ENCODE results near the gene CUL9.
"Not testable (repeated sequence)": the region's sequence is repeated elsewhere in the genome, so short reads cannot be mapped to it uniquely, and the experiment has no call there.

CUL9 gene

DNA sequence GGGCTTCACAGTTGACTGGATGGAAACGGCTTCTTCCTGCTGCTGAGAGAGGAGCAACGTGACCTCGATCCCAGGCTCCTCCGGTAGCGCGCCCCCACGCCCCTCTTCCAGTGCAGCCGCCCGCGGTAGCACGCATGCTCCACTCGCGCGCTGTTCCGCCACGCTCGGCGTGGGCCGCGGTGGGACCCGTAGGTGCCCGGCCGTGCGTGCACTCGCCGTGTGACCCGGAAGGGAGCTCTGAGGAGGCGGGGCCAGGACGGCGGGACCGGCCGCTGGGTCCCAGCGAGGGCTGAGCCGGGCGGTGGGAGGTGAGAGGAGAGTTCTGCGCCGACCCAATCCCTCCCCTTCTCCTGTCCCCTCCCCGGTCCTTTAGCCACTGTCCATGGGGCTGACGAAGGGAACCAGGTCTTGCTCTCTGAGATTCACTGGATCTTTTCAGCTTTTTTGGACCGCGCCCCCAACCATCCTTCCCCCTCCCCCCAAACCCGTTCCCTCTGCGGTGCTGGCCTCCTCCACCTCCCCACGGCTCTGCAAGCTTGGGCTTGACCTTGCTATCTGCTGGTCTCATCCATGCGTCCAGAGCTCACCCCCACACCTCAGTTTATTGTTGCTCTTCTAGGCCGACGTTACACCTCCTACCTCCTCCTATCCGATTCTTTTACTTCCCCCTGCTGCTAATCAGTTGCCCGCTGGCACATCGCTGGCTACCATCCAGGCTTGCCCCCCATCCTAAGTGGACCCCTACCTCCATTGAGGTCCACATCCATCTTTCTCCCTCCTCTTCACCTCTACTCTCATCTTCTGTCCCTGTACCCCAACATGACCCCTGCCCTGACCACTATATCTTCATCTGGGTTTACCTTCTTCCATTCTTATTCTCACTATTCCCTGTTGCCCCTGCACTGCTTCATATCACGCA, at the start of gene CUL9:
CUL9 (plus strand) TSS at position 255 of the 919 bp plus-strand sequence. CDS start 2,115 bp downstream, outside the sequence.
- no peaks in the 10 kb centered on the region for H3K27me3 Mint-ChIP-seq (ENCODE audit: low read depth)

DNA sequence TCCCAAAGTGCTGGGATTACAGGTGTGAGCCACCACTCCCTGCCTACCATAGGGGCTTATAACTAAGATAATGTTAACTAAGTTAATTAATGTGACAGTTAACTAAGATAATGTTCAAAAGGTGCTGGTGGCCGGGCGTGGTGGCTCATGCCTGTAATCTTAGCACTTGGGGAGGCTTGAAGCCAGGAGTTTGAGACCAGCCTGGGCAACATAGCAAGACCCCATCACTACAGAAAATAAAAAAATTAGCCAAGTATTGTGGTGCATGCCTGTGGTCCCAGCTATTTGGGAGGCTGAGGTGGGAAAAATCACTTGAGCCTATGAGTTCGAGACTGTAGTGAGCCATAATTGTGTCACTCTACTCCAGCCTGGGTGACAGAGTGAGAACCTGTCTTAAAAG, 43.7 kb upstream of the CUL9 start:
- Mint-ChIP-seq H3K27me3 (ENCODE audit: low read depth) (no peaks in the 10 kb centered on the region), H3K9me3 (no peaks in the 10 kb centered on the region), H3K36me3 (ENCODE audit: low read depth) (no peaks in the 10 kb centered on the region), H3K4me1 (ENCODE audit: low read depth) (peaks cover 6% of the 10 kb centered on the region), H3K4me3 (no peak overlapping the region), H3K27ac (no peak overlapping the region)
- DNase-seq (ENCODE audit: low spot score): no peak

More for the DNA sequence above, at the start of gene CUL9:
- peak; percentile 84 for DNase-seq (ENCODE audit: low spot score)
- Mint-ChIP-seq H3K36me3 (ENCODE audit: low read depth) (peaks cover 36% of the 10 kb centered on the region), H3K27ac (peak within 1 kb of the TSS; percentile 83), H3K4me3 (peak within 1 kb of the TSS; percentile 95), H3K4me1 (ENCODE audit: low read depth) (peaks cover 38% of the 10 kb centered on the region), H3K9me3 (no peaks in the 10 kb centered on the region)

DNA sequence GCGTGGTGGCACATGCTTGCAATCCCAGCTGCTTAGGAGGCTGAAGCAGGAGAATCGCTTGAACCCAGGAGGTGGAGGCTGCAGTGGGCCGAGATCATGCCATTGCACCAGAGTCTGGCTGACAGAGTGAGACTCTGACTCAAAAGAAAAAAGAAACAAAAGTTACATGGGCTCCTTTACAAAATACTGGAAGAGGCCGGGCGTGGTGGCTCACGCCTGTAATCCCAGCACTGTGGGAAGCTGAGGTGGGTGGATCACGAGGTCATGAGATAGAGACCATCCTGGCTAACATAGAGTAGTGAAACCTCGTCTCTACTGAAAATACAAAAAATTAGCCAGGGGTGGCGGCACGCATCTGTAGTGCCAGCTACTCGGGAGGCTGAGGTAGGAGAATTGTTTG, 42.0 kb upstream of the CUL9 start:
- H3K9me3 Mint-ChIP-seq; H3K36me3 Mint-ChIP-seq (ENCODE audit: low read depth); DNase-seq (ENCODE audit: low spot score); H3K4me1 Mint-ChIP-seq (ENCODE audit: low read depth); H3K4me3 Mint-ChIP-seq; H3K27ac Mint-ChIP-seq; H3K27me3 Mint-ChIP-seq (ENCODE audit: low read depth): not testable (repeated sequence)

DNA sequence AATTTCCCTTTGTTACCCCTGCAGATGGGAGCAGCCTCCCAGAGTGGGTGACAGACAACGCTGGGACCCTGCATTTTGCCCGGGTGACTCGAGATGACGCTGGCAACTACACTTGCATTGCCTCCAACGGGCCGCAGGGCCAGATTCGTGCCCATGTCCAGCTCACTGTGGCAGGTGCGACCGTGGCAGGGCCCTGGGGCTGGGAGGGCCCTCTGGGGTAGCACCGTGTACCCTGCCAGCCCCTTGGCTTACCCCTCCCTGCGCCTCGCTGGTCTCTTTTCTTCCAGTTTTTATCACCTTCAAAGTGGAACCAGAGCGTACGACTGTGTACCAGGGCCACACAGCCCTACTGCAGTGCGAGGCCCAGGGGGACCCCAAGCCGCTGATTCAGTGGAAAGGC, 40.4 kb upstream of the CUL9 start:
- no peak overlapping the region for H3K27ac Mint-ChIP-seq
- H3K9me3 Mint-ChIP-seq: no peaks in the 10 kb centered on the region
- H3K4me1 Mint-ChIP-seq (ENCODE audit: low read depth): peaks cover 6% of the 10 kb centered on the region
- no peak overlapping the region for H3K4me3 Mint-ChIP-seq
- no peaks in the 10 kb centered on the region for H3K36me3 Mint-ChIP-seq (ENCODE audit: low read depth)
- H3K27me3 Mint-ChIP-seq (ENCODE audit: low read depth): no peaks in the 10 kb centered on the region
- DNase-seq (ENCODE audit: low spot score): no peak

DNA sequence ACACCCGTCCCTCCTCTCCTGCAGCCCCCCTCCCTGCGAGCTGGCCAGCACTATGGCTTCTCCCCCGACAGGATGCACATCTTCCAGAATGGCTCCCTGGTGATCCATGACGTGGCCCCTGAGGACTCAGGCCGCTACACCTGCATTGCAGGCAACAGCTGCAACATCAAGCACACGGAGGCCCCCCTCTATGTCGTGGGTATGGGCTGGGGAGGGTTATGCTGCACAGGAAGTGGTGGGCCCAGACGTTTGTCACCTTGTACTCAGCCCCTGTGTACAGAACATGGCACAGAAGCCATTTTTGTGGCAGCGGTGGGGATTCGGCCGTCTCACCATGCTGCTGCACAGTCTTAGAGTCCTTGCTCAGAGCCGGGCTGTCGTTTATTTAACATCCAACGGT, 39.9 kb upstream of the CUL9 start:
- Mint-ChIP-seq H3K27ac (no peak overlapping the region), H3K27me3 (ENCODE audit: low read depth) (no peaks in the 10 kb centered on the region), H3K4me3 (no peak overlapping the region), H3K4me1 (ENCODE audit: low read depth) (peaks cover 6% of the 10 kb centered on the region), H3K9me3 (no peaks in the 10 kb centered on the region), H3K36me3 (ENCODE audit: low read depth) (no peaks in the 10 kb centered on the region)
- DNase-seq (ENCODE audit: low spot score): no peak

DNA sequence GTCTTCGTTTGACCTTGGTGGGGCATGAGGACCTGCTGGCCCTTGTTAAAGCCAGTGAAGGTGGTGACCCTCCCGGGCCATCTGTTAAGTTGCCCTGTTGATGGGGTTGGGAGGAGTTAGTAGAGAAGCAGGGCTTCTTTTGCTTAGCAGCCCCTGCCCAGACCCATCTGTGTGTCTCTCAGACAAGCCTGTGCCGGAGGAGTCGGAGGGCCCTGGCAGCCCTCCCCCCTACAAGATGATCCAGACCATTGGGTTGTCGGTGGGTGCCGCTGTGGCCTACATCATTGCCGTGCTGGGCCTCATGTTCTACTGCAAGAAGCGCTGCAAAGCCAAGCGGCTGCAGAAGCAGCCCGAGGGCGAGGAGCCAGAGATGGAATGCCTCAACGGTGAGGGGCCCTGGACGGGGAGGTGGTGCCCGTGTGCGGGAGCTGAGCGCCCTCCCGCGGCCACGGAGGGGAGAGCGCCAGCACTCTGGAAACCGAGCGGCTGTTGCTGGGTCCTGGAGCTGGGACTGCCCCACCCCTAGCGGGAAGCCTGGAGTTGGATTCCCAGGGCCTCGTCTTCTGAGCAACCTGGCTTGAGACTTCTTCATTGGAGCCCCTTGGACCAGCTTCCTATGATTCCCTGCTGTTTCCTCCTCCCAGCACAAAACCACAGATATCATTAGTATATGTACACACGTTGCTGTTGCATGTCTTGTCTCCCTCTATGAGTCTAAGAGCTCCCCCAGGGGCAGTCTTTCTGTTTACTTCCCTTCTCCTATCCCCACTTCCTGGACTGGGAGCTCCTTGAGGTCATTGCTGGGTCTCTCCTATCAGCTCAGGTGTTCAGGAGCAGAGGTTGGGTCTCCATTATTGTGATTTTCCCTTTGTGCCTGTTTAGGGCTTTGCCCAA, 38.5 kb upstream of the CUL9 start:
- Mint-ChIP-seq H3K4me3 (no peak overlapping the region), H3K27me3 (ENCODE audit: low read depth) (peaks cover 3% of the 10 kb centered on the region), H3K4me1 (ENCODE audit: low read depth) (peaks cover 6% of the 10 kb centered on the region), H3K27ac (no peak overlapping the region), H3K9me3 (no peaks in the 10 kb centered on the region), H3K36me3 (ENCODE audit: low read depth) (no peaks in the 10 kb centered on the region)
- peak; percentile 76 for DNase-seq (ENCODE audit: low spot score)

DNA sequence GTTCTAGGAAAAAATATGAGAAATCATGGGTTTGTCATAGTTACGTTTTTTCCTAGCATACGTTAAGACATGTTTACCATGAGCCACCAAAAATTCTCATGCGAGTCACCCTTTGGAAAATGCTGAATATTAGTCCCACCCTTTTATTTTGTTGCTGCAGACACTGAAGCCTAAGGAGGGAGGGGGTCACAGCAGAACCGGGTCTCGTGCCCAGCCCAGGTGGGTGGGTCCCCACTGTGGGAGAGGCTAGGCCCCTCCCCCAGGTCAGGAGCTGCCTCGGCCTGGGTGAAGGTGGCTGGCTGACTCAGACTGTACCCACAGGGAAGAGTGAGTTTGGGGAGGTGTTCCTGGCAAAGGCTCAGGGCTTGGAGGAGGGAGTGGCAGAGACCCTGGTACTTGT, 37.1 kb upstream of the CUL9 start:
- H3K27me3 Mint-ChIP-seq (ENCODE audit: low read depth): peaks cover 3% of the 10 kb centered on the region
- peaks cover 6% of the 10 kb centered on the region for H3K4me1 Mint-ChIP-seq (ENCODE audit: low read depth)
- no peaks in the 10 kb centered on the region for H3K9me3 Mint-ChIP-seq

DNA sequence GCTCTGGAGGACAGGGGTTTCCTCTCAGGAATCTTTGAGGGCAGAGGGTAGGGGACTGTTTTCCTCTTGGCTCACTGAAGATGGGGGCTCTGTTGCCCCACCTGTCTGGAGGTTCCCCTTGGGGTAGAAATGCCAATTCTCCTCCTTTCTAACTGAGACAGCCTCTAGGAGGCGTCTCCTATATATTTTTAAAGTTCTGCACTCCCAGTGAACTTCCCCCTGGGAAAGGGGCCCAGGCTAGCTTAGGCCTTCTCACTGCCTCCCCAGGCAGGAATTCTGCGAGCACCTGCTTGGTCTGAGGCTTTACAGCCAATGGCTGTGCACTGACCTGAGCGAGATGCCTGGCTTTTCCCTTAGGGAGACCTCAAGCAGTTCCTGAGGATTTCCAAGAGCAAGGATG, 35.7 kb upstream of the CUL9 start:
- Mint-ChIP-seq H3K36me3 (ENCODE audit: low read depth) (no peaks in the 10 kb centered on the region), H3K4me3 (no peak overlapping the region)

More for the DNA sequence above, 37.1 kb upstream of the CUL9 start:
- no peak for DNase-seq (ENCODE audit: low spot score)
- no peaks in the 10 kb centered on the region for H3K36me3 Mint-ChIP-seq (ENCODE audit: low read depth)
- H3K4me3 Mint-ChIP-seq: no peak overlapping the region
- no peak overlapping the region for H3K27ac Mint-ChIP-seq

DNA sequence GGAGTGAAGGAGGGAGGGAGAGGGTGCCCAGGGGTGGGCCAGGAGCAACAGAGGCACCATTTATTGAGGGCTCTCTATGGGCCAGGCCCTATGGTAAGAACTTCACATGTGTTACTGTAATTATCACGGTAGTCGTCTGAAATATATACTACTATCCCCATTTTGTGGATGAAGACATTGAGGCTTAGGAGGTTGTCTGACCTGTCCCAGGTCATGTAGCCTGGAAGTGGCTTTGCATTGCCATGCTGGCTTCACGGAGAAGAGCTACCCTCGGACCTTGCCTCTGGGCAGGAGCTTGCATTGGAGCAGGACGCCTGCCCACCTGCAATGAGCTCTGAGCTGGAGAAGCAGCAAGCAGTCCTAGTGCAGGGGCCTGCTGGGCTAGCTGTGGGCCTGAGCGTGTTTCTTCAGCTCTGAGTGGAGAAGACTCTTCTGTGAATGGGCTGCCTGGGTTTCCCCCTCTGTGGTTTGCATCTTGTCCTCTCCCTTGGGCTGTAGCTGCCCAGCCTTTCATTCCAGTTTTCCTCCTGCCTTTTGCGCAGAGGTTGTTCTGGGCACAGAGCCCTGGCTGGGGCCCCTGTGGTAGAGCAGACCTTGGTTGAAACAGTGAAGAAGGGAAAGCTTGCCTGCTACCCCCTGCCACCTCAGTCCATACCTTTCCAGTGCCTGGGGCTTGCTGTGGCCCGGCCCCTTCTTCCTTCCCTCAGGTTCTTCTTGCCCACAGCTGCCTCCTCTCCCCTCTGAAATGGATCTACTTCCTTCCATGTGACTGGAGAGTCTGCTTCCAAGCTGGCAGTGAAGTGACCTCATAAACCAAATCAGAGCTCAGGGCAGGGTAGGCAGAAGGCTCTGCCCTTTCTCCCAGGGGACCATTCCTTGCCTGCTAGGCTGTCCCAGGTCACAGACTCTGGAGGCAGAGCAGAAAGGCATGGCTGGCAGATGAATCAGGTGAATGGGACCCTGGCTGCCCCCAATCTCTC, 35.0 kb upstream of the CUL9 start:
- Mint-ChIP-seq H3K27ac (no peak overlapping the region), H3K36me3 (ENCODE audit: low read depth) (no peaks in the 10 kb centered on the region), H3K4me1 (ENCODE audit: low read depth) (peaks cover 6% of the 10 kb centered on the region), H3K27me3 (ENCODE audit: low read depth) (peaks cover 3% of the 10 kb centered on the region), H3K4me3 (no peak overlapping the region), H3K9me3 (no peaks in the 10 kb centered on the region)
- no peak for DNase-seq (ENCODE audit: low spot score)

More for the DNA sequence above, 35.7 kb upstream of the CUL9 start:
- H3K27ac Mint-ChIP-seq: no peak overlapping the region
- no peaks in the 10 kb centered on the region for H3K9me3 Mint-ChIP-seq
- peaks cover 6% of the 10 kb centered on the region for H3K4me1 Mint-ChIP-seq (ENCODE audit: low read depth)
- DNase-seq (ENCODE audit: low spot score): no peak
- peaks cover 3% of the 10 kb centered on the region for H3K27me3 Mint-ChIP-seq (ENCODE audit: low read depth)

DNA sequence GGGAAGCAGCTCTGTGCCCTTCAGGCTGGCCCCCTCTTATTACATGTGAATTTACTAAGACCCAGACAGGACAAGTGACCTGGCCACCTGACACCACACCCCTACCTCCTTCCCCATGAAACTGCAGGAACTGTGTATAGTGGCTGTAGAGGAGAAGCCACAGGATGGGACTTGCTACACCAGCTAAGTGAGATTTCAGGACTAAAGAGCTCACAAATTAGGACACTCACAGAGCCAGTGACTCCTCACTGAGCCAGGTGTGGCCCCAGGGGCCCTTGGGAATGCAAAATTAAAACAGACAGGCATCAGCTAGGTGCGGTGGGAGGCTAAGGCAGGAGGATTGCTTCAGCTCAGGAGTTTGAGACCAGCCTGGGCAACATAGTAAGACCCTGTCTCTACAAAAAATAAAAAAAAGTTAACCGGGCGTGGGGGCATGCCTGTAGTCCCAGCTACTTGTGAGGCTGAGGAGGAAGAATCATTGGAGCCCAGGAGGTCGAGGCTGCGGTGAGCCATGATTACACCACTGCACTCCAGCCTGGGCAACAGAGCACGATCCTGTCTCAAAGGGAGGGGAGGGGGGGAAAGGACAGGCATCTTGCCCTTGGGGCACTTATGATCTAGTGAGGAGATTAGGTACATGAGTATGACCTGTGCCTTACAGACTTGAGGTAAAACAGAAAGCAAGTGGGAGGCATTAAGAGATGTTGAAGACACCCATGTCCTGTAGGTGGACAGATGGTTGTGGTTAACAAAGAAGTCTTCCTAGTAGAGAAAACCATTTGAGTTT, 34.1 kb upstream of the CUL9 start:
- H3K27me3 Mint-ChIP-seq (ENCODE audit: low read depth): peaks cover 3% of the 10 kb centered on the region
- H3K36me3 Mint-ChIP-seq (ENCODE audit: low read depth): no peaks in the 10 kb centered on the region
- no peak for DNase-seq (ENCODE audit: low spot score)
- H3K27ac Mint-ChIP-seq: no peak overlapping the region
- H3K4me1 Mint-ChIP-seq (ENCODE audit: low read depth): peaks cover 1% of the 10 kb centered on the region
- no peaks in the 10 kb centered on the region for H3K9me3 Mint-ChIP-seq
- H3K4me3 Mint-ChIP-seq: no peak overlapping the region

DNA sequence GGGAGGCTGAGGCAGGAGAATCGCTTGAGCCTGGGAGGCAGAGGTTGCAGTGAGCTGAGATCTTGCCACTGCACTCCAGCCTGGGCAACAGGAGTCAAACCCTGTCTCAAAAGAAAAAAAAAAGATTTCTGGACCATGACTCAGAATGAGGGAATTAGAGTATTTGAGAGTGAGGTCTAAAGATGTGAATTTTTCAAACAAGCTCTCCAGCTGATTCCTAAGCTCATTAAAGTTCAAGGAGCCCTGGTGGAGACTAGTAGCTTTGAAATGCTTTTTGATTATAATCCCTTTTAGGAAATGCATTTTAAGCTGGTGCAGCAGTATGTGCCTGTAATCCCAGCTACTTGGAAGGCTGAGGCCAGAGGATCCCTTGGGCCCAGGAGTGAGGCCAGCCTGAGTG, 32.7 kb upstream of the CUL9 start:
- Mint-ChIP-seq H3K27me3 (ENCODE audit: low read depth) (peaks cover 3% of the 10 kb centered on the region), H3K4me3 (no peak overlapping the region), H3K4me1 (ENCODE audit: low read depth) (no peaks in the 10 kb centered on the region), H3K36me3 (ENCODE audit: low read depth) (no peaks in the 10 kb centered on the region), H3K9me3 (no peaks in the 10 kb centered on the region), H3K27ac (no peak overlapping the region)
- DNase-seq (ENCODE audit: low spot score): no peak

DNA sequence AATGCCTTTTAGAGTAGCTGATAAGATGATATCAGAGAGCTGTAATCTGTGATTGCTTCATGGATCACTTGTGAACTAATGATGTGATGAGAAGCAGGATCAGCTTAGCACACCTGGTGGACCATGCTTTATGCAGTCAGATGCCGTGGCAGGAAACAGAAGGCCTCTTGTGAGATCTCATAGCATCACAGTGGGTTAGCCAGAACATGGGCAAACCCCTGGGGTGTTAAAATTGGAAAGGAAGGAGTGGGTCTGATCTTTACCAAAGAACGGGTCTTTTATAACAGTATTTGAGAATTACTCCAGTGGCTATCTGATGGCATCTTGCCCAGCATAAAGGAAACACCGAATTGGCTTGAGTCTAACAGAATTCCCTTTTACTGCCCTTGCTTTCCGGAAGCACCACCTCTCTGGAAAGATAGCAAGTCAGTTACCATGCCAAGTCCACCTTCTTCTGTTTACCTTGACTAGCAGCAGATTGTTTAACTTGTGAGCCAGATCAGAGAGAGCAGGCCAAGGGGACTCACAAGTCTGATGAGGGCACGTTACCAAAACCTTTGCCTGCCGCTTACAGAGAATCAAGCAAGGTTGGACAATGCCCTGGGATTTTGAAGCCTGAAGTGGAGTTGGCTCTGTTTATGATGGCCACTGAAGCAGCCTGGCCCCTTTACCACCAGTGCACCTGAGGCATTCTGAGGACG, 31.8 kb upstream of the CUL9 start:
- H3K36me3 Mint-ChIP-seq (ENCODE audit: low read depth): no peaks in the 10 kb centered on the region
- no peak overlapping the region for H3K27ac Mint-ChIP-seq
- no peaks in the 10 kb centered on the region for H3K4me1 Mint-ChIP-seq (ENCODE audit: low read depth)
- no peak overlapping the region for H3K4me3 Mint-ChIP-seq
- H3K27me3 Mint-ChIP-seq (ENCODE audit: low read depth): peaks cover 3% of the 10 kb centered on the region
- no peaks in the 10 kb centered on the region for H3K9me3 Mint-ChIP-seq
- no peak for DNase-seq (ENCODE audit: low spot score)

Measured in T-helper 2 cell treated with Interferon-gamma antibody and Interleukin-4, amounts not matched to agents 5 μg/mL and 100 μg/mL, for 36 hours (primary cell).